Left renal cortex interstitium (tissue), 4 donors: ENCODE results near the gene ZNF451. TPM values are rescaled to one million over a fixed set of nuclear protein-coding genes. Genes with fewer than 3 reads are reported as not detected.
"Not testable (repeated sequence)": the region's sequence is repeated elsewhere in the genome, so short reads cannot be mapped to it uniquely, and the experiment has no call there.

Experiments used
- DNase-seq, 4 donors: peaks; one replicate each; pipeline ENCODE4 v3.0.0-alpha.2; 2013; ENCODE audit warnings: low read depth in 4 of 4, low spot score in 2 of 4, missing footprints in 1 of 4
- polyA plus RNA-seq, 4 donors: library from polyadenylated mRNA; unstranded; fragments of 120-200 nt; gene quantifications; one replicate each; pipeline ENCODE4 v1.2.1, GENCODE V29; 2013; ENCODE audit not compliant: insufficient read length in 4 of 4

Gene ZNF451, protein sequence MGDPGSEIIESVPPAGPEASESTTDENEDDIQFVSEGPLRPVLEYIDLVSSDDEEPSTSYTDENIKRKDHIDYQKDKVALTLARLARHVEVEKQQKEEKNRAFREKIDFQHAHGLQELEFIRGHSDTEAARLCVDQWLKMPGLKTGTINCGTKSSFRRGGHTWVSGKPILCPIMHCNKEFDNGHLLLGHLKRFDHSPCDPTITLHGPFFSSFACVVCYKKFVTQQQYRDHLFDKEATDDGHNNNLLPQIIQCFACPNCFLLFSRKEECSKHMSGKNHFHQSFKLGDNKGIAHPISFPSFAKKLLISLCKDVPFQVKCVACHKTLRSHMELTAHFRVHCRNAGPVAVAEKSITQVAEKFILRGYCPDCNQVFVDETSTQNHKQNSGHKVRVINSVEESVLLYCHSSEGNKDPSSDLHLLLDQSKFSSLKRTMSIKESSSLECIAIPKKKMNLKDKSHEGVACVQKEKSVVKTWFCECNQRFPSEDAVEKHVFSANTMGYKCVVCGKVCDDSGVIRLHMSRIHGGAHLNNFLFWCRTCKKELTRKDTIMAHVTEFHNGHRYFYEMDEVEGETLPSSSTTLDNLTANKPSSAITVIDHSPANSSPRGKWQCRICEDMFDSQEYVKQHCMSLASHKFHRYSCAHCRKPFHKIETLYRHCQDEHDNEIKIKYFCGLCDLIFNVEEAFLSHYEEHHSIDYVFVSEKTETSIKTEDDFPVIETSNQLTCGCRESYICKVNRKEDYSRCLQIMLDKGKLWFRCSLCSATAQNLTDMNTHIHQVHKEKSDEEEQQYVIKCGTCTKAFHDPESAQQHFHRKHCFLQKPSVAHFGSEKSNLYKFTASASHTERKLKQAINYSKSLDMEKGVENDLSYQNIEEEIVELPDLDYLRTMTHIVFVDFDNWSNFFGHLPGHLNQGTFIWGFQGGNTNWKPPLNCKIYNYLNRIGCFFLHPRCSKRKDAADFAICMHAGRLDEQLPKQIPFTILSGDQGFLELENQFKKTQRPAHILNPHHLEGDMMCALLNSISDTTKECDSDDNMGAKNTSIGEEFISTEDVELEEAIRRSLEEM
- 10 to 100 TPM; 33.0 to 46.8 (median 39.6) TPM for polyA plus RNA-seq

DNA sequence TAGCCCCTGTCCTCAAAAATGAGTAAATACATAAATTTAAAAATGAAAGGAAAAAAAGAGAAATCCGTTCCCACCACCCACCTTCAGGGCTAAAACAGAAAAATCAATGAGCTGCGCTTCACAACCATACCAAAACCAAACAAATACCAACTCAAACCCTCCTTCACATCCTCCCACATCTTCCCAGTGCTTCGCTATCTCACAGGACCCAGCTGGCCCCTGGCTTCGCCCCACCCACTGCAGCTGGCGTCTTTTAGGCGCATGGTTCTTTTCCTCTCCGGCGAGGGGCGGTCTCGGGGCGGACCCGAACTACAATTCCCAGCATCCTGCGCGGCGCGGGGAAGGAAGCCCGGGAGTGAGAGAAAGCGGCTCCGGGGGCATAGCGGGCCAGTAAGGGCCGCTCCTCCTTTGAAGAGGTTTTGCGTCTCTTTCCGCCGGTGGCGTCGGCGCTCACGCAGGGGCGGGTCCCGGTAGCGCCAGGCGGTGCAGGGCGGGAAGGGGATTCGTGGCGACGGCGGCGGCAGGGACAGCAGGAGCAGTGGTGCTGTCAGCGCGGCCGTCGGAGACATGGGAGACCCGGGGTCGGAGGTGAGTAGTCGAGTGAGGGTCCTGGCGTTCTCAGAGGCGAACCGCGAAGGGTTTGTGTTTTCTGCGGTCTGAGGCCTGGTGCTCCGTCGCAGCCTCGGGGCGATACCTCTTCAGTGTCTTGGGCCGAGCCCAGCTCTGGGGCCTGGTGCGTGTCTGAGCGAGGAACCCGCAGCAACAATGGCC lies at the start of gene ZNF451:
TSS of gene ZNF451 (plus strand) at position 502 of the 771 bp plus-strand sequence. CDS start at position 568, 66 bp downstream.
- DNase-seq: peak; percentile 87 to 96 (median 91)

- DNase-seq: not testable (repeated sequence)
These were observed 45.9 kb upstream of the ZNF451 start for GRCh38 chr6:57044061-57044460.

DNA sequence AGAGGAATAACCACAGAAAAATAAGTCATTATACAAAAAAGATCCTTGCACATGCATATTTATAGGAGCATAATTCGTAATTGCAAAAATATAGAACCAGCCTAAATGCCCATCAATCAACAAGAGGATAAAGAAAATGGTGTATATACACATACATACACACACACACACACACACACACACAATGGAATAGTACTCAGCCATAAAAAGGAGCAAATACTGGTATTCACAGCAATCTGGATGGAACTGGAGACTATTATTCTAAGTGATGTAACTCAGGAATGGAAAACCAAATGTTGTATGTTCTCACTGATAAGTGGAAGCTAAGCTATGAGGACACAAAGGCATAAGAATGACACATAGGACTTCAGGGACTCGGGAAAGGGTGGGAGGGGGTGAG lies 45.4 kb upstream of the ZNF451 start:
- DNase-seq: no peak

- DNase-seq: peak; percentile 66 to 83 (median 74)
These were observed 43.4 kb upstream of the ZNF451 start, which contains the start of gene KIAA1586 for GRCh38 chr6:57046332-57047256. TSS of gene KIAA1586 (plus strand) at chr6:57046693. CDS start at chr6:57046756, 63 bp downstream.

DNA sequence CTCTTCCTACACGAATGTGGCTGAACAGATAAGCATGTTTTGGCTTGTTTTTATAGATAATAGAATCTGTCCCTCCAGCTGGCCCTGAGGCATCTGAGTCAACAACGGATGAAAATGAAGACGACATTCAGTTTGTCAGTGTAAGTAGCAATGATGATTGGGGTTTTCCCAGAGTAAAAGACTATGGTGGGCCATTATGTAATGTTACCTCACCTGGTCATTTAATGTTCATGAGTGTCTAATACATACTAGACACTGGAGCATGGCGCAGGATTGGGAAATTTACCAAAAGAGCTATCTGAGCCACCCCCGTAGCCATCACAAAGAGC lies 42.8 kb upstream of the ZNF451 start:
- DNase-seq: not testable (repeated sequence)

GRCh38 chr6:57047859-57048258 lies 42.1 kb upstream of the ZNF451 start:
- DNase-seq: not testable (repeated sequence)

DNA sequence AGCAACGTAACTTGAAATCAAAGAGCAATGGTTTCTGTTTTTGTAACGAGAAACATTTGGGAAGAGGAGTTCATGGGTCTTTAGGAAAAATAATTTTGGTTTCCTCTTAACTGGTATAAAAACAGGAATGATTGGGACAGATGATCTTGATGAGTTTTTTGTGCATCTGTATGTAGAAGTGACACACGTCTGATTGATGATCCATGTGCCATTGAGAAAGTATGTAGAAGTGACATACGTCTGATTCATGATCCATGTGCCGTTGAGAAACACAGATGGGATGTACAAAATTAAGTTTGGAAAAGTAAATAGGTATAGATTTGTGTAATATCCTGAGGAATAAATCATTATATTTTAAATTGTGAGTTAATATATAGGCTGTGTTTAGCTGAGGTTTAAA lies 41.4 kb upstream of the ZNF451 start:
- no peak for DNase-seq

DNA sequence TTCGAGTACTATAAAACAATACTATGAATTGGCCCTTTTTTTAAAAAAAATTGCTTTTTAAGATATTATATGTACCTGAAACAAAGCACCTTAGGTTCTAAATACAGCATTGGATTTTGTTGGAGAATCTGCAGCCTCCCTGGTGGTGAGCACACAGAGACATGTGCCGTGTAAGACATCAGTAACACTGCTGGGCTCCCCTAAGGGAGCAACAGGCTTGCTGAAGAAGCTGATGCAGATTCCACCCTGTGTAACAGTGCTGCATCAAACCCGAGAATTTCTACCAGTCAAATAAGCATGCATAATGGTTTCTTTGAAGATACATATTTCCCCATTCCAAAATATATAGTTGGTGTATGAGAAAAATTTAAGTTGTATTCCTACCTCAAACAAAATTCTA lies 26.1 kb upstream of the ZNF451 start:
- DNase-seq: no peak

GRCh38 chr6:57064809-57065208 lies 25.2 kb upstream of the ZNF451 start:
- DNase-seq: no peak

GRCh38 chr6:57068061-57068460 lies 21.9 kb upstream of the ZNF451 start:
- DNase-seq: no peak

GRCh38 chr6:57069228-57069627 lies 20.8 kb upstream of the ZNF451 start:
- no peak for DNase-seq

DNA sequence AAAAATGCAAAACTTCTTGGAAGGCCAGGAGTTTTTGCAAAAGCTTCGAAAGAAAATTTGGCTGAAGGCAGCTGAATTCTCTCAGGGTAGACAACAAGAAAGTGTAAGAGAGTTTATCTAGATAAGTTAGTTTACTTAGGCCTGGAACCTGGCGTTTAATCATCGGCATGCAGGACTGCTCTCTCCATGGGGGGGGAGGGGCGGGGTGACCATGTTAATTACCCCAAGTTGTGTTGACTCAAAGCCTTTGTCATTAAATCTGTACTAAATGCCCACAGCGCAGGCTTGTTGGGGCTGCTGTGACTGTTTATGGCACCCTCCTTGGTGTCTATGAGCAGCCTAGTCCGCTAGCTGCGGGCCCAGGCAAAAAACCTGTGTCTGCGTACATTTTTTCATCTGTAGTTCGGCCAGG lies 20.1 kb upstream of the ZNF451 start:
- no peak for DNase-seq

- DNase-seq: no peak
These were observed 17.9 kb upstream of the ZNF451 start for GRCh38 chr6:57072108-57072507.

- no peak for DNase-seq
These were observed 15.6 kb upstream of the ZNF451 start for GRCh38 chr6:57074383-57074782.

GRCh38 chr6:57075092-57075491 lies 14.9 kb upstream of the ZNF451 start:
- no peak for DNase-seq

DNA sequence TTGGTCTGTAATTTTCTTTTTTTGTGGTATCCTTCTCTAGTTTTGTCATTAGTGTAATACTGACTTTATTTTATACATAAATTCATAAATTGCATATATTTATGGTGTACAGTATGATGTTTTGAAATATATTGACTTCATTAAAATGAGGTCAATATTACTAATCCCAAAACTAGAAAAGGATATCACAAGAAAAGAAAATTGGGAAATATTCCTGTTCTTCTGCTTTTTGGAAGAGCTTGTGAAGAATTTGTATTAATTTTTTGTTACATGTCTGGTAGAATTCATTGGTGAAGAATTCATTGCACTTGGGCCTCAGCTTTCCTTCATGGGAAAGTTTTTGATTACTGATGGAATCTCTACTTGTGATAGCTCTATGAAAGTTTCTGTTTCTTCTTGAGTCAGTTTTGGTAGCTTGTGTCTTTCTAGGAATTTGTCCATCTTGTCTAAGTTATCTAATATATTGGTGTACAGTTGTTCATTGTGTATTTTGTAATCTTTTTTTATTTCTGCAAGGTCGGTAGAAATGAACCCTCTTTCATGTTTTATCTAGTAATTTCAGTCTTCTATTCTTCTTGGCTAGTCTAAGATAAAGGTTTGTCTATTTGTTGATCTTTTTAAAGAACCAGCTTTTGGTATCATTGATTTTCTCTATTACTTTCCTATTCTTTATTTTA lies 11.3 kb upstream of the ZNF451 start:
- DNase-seq: no peak

DNA sequence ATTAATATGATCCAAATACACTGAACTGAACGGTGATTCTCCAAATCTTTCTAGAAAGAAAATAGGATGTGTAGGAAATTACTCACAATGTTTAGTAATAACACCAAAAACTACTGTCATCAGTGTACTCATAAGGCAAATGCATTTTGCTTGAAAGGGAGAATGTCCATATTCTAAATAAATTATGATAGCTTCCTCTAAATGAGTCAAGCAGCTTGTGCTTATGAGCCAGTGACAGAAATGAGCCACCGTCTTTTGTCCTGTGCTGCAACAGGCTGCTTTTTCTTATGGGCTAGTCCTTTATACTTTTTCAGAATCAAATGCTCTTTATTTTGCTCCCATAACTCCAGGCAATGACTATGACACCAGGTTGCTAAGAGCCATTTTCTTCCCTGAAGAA lies 4.5 kb upstream of the ZNF451 start:
- DNase-seq: no peak

- no peak for DNase-seq
These were observed 3.1 kb upstream of the ZNF451 start for GRCh38 chr6:57086843-57087242.

DNA sequence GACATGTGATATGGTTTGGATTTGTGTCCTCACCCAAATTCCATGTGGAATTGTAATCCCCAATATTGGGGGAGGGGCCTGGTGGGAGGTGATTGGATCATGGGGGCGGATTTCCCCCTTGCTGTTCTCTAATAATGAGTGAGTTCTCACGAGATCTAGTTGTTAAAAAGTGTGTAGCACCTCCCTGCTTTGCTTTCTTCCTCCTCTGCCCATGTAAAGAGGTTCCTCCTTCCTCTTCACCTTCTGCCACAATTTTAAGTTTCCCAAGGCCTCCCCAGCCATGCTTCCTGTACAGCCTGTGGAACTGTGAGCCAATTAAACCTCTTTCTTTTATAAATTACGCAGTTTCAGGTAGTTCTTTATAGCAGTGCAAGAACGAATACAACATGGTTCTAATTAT lies 2.1 kb upstream of the ZNF451 start:
- DNase-seq: no peak
